Neural cell (in vitro differentiated cells): ENCODE results near the gene MTX3. TPM values are rescaled to one million over a fixed set of nuclear protein-coding genes. Genes with fewer than 3 reads are reported as not detected.

ENCODE experiments used
- H2AFZ ChIP-seq: fragments of 200-600, 300-800 bp; sonication (generic), shearing (Covaris generic); 2 replicates; pipeline ENCODE4 v1.6.0; 2014; ENCODE audit warnings: low read depth, mild to moderate bottlenecking, antibody characterized with exemption, low read length, moderate library complexity
- H3F3A ChIP-seq: fragments of 200-600 bp; shearing (Covaris generic); 2 replicates; pipeline ENCODE4 v1.6.1; 2016; ENCODE audit warnings: mild to moderate bottlenecking, moderate library complexity, mixed read lengths, antibody characterized with exemption, low read length; ENCODE audit not compliant: insufficient read depth, poor library complexity, severe bottlenecking
- H3K27ac ChIP-seq: fragments of 200-600, 300-800 bp; sonication (generic), shearing (Covaris generic); 2 replicates; pipeline ENCODE4 v1.5.1; 2014; ENCODE audit warnings: mild to moderate bottlenecking, low read length, moderate library complexity
- H3K27me3 ChIP-seq: fragments of 300-800, 200-600 bp; sonication (generic), shearing (Covaris generic); 2 replicates; pipeline ENCODE4 v1.6.0; 2014; ENCODE audit warnings: mild to moderate bottlenecking, low read depth, low read length, moderate library complexity; ENCODE audit not compliant: insufficient read depth
- H3K36me3 ChIP-seq: fragments of 300-800, 200-600 bp; sonication (generic), shearing (Covaris generic); 2 replicates; pipeline ENCODE4 v1.5.1; 2014; ENCODE audit warnings: mild to moderate bottlenecking, antibody characterized with exemption, low read length, moderate library complexity; ENCODE audit not compliant: insufficient read depth
- H3K4me2 ChIP-seq: fragments of 300-800, 200-600 bp; sonication (generic), shearing (Covaris generic); 2 replicates; pipeline ENCODE4 v1.6.0; 2014; ENCODE audit warnings: mild to moderate bottlenecking, low read length
- H3K4me3 ChIP-seq: fragments of 300-800, 200-600 bp; sonication (generic), shearing (Covaris generic); 2 replicates; pipeline ENCODE4 v1.5.1; 2014; ENCODE audit warnings: mild to moderate bottlenecking, low read length, moderate library complexity
- H3K79me2 ChIP-seq: fragments of 200-600 bp; shearing (Covaris generic); replicated peaks from 2 replicates; pipeline ENCODE4 v1.6.0; 2014; ENCODE audit warnings: mild to moderate bottlenecking, low read length, moderate library complexity; ENCODE audit not compliant: insufficient read depth
- H3K9ac ChIP-seq: fragments of 300-800, 200-600 bp; sonication (generic), shearing (Covaris generic); 2 replicates; pipeline ENCODE4 v1.6.1; 2016; ENCODE audit warnings: mild to moderate bottlenecking, low read length, mixed read lengths
- H3K9me2 ChIP-seq: fragments of 200-600 bp; shearing (Covaris generic); 2 replicates; pipeline ENCODE4 v1.6.1; 2016; ENCODE audit warnings: mild to moderate bottlenecking, low read length, mixed read lengths; ENCODE audit not compliant: insufficient read depth
- H3K9me3 ChIP-seq: fragments of 200-600, 300-800 bp; sonication (generic), shearing (Covaris generic); 2 replicates; pipeline ENCODE4 v1.6.1; 2016; ENCODE audit warnings: mild to moderate bottlenecking, mixed run types, low read length, moderate library complexity, mixed read lengths
- H4K20me1 ChIP-seq: fragments of 200-600 bp; shearing (Covaris generic); 2 replicates; pipeline ENCODE4 v1.6.1; 2016; ENCODE audit warnings: mild to moderate bottlenecking, mixed run types; ENCODE audit not compliant: insufficient read depth
- CTCF ChIP-seq: fragments of 450-650 bp; IDR thresholded peaks from 2 replicates; pipeline ENCODE4 v1.5.1; 2014; ENCODE audit warnings: antibody characterized with exemption, mild to moderate bottlenecking, moderate library complexity; ENCODE audit not compliant: poor library complexity, severe bottlenecking
- EP300 ChIP-seq: fragments of 450-650 bp; conservative IDR thresholded peaks from 2 replicates; pipeline ENCODE4 v1.6.1; 2014; ENCODE audit warnings: antibody characterized with exemption, mild to moderate bottlenecking, moderate library complexity; ENCODE audit not compliant: poor library complexity, severe bottlenecking
- EZH2 ChIP-seq: fragments of 200-600, 300-800 bp; shearing (Covaris generic), sonication (generic); IDR thresholded peaks from 2 replicates; pipeline ENCODE4 v1.6.1; 2014; ENCODE audit warnings: antibody characterized with exemption, low read length, borderline replicate concordance, mild to moderate bottlenecking; ENCODE audit not compliant: insufficient read depth, poor library complexity, severe bottlenecking
- MXI1 ChIP-seq: fragments of 450-650 bp; conservative IDR thresholded peaks from 2 replicates; pipeline ENCODE4 v1.6.1; 2014; ENCODE audit warnings: antibody characterized with exemption, mild to moderate bottlenecking; ENCODE audit not compliant: poor library complexity, severe bottlenecking
- POLR2AphosphoS5 ChIP-seq: IDR thresholded peaks from 2 replicates; pipeline ENCODE4 v1.6.1; 2012
- RAD21 ChIP-seq: fragments of 450-650 bp; conservative IDR thresholded peaks from 2 replicates; pipeline ENCODE4 v1.6.1; 2014; ENCODE audit warnings: antibody characterized with exemption, mild to moderate bottlenecking, moderate library complexity
- REST ChIP-seq: IDR thresholded peaks from 2 replicates; pipeline ENCODE4 v1.6.1; 2012; ENCODE audit warnings: borderline replicate concordance
- SMC3 ChIP-seq: fragments of 450-650 bp; conservative IDR thresholded peaks from 2 replicates; pipeline ENCODE4 v1.6.1; 2014; ENCODE audit warnings: antibody characterized with exemption, mild to moderate bottlenecking, moderate library complexity; ENCODE audit not compliant: poor library complexity
- TAF1 ChIP-seq: IDR thresholded peaks from 2 replicates; pipeline ENCODE4 v1.6.1; 2012; ENCODE audit warnings: low read depth
- polyA plus RNA-seq: library from polyadenylated mRNA; depleted of rRNA; stranded (reverse); fragments of >200 nt; gene quantifications from 2 replicates; pipeline ENCODE4 v1.2.3, GENCODE V29; 2014

Gene MTX3
- polyA plus RNA-seq, 1 donor from 2014 or later: 20.8 TPM

GRCh38 chr5:79961716-79962574 lies 29.1 kb downstream of the MTX3 start:
- Histone ChIP-seq H3K4me3 (no peak overlapping the region), H3F3A (no peaks in the 10 kb centered on the region), H3K9ac (no peak overlapping the region), H3K27ac (no peak overlapping the region), H3K27me3 (no peaks in the 10 kb centered on the region), H3K4me2 (no peak overlapping the region), H4K20me1 (no peaks in the 10 kb centered on the region), H3K79me2 (no peaks in the 10 kb centered on the region), H3K9me2 (no peaks in the 10 kb centered on the region), H3K9me3 (no peaks in the 10 kb centered on the region), H3K36me3 (no peaks in the 10 kb centered on the region), H2AFZ (no peak overlapping the region)
- TF ChIP-seq POLR2AphosphoS5 (no peak), REST (no peak), CTCF (no peak), TAF1 (no peak), EP300 (no peak), RAD21 (no peak), MXI1 (no peak)

- H2AFZ ChIP-seq: no peak overlapping the region
These were observed 31.7 kb downstream of the MTX3 start for GRCh38 chr5:79959407-79959806.

More at GRCh38 chr5:79959407-79959806, 31.7 kb downstream of the MTX3 start:
- no peaks in the 10 kb centered on the region for H4K20me1 ChIP-seq
- H3K4me3 ChIP-seq: no peak overlapping the region
- no peaks in the 10 kb centered on the region for H3K9me2 ChIP-seq
- no peak overlapping the region for H3K9ac ChIP-seq
- H3K27ac ChIP-seq: no peak overlapping the region
- H3K4me2 ChIP-seq: no peak overlapping the region
- no peaks in the 10 kb centered on the region for H3K9me3 ChIP-seq
- TF ChIP-seq POLR2AphosphoS5 (no peak), CTCF (no peak), SMC3 (no peak), EZH2 (no peak), TAF1 (no peak), REST (no peak), EP300 (no peak), RAD21 (no peak), MXI1 (no peak)
- no peaks in the 10 kb centered on the region for H3K27me3 ChIP-seq
- H3K36me3 ChIP-seq: no peaks in the 10 kb centered on the region
- H3K79me2 ChIP-seq: no peaks in the 10 kb centered on the region
- H3F3A ChIP-seq: no peaks in the 10 kb centered on the region
